ENCODE results near the gene CRYZ. TPM values are rescaled to one million over a fixed set of nuclear protein-coding genes. Genes with fewer than 3 reads are reported as not detected.

CRYZ gene
- total and polyA plus RNA-seq, 2 of the 4 experiments (the other 2 are of a cell fraction) = 40.6 to 43.4 TPM

- DNase-seq = no peak
- Histone ChIP-seq H3K23ac (ENCODE audit: low read depth, low read length) (0 out of 2 replicates have a peak overlapping the region, but pooled peaks have one; percentile 40), H3K27ac (ENCODE audit: insufficient read depth, low read length) (peak overlapping the region; percentile 32; the same call in 1 of the 2 replicates), H2BK15ac (ENCODE audit: low read depth, low read length) (no peak overlapping the region), H2AFZ (replicated peaks; ENCODE audit: low read length, poor library complexity) (no peak overlapping the region), H3K14ac (replicated peaks; ENCODE audit: low read depth, low read length) (no peak overlapping the region), H2AK5ac (ENCODE audit: low read depth, low read length) (no peak overlapping the region), H3K4me2 (ENCODE audit: low read depth, low read length) (peak overlapping the region; percentile 22; the same call in 1 of the 2 replicates), H2BK120ac (ENCODE audit: low read depth, low read length) (peak overlapping the region; percentile 19; the same call in 1 of the 2 replicates), H3K27me3 (ENCODE audit: control insufficient read depth, insufficient read depth, low read length) (no peaks in the 10 kb centered on the region), H3K79me1 (ENCODE audit: low read depth in 1 of 2, low read length in 2 of 2) (peaks cover 0 to 3% of the 10 kb centered on the region in 2 experiments; a peak in 3 of 4 replicates), H3K9me3 (ENCODE audit: control insufficient read depth, insufficient read depth, low read length) (no peaks in the 10 kb centered on the region), H3K18ac (ENCODE audit: low read depth, low read length) (peak overlapping the region; percentile 50; the same call in 1 of the 2 replicates), H3K56ac (ENCODE audit: extremely low read depth, insufficient read depth, low read length) (no peak overlapping the region), H3K4ac (ENCODE audit: low read depth, low read length) (peak overlapping the region; percentile 40; the same call in 1 of the 2 replicates), H4K91ac (ENCODE audit: insufficient read depth, low read depth, low read length) (peak overlapping the region; percentile 54; the same call in 1 of the 2 replicates), H3K4me3 (ENCODE audit: insufficient read depth, low read depth, low read length) (no peak overlapping the region), H2BK20ac (ENCODE audit: low read depth, low read length) (no peak overlapping the region), H3K9me1 (ENCODE audit: insufficient read depth, low read length) (peaks cover 6% of the 10 kb centered on the region), H4K8ac (ENCODE audit: low read depth in 2 of 2, low read length in 2 of 2) (no peak overlapping the region), H2AK9ac (replicated peaks; ENCODE audit: low read depth, low read length, poor library complexity) (no peak overlapping the region), H3K36me3 (ENCODE audit: control insufficient read depth, insufficient read depth, low read length) (peaks cover 8% of the 10 kb centered on the region), H4K20me1 (ENCODE audit: insufficient read depth, low read length) (no peaks in the 10 kb centered on the region), H4K5ac (ENCODE audit: low read depth, low read length) (peak overlapping the region; percentile 39; the same call in 1 of the 2 replicates), H2BK5ac (ENCODE audit: low read depth, low read length, poor library complexity, severe bottlenecking) (no peak overlapping the region), H3K9ac (ENCODE audit: low read depth, low read length) (no peak overlapping the region), H3K4me1 (ENCODE audit: control insufficient read depth, insufficient read depth, low read length) (peaks cover 8% of the 10 kb centered on the region)
- intact Hi-C loops (cut with micrococcal nuclease) (loop anchor here (2.0 kb wide), 1 partner anchor 14 kb away; no protein-coding TSS in a partner anchor), dilution Hi-C loops (cut with HindIII; ENCODE audit: low sequenced_read_pairs, unreplicated experiment) (no loop called here), in situ Hi-C loops (cut with MboI; ENCODE audit: low sequenced_read_pairs) (no loop called here)
- WGBS, 2 experiments (ENCODE audit: extremely low coverage in 2 of 2, insufficient read length in 1 of 2) = no CpG with 5 or more reads among the region's 1 CpG
- no TSS peak for BruUV-seq (replicated peaks)
- ATAC-seq (ENCODE audit: low read depth) = no peak; the same call in 1 of the 2 replicates
- CTCF ChIA-PET = interaction anchor here (1.5 kb wide), 1 partner anchor 24 kb away, joined by 5 read pairs; no protein-coding TSS in a partner anchor
- TF ChIP-seq FOS (IDR thresholded peaks at IDR 0.05; ENCODE audit: low read depth, low read length) (no peak), CEBPB (IDR thresholded peaks at IDR 0.05; ENCODE audit: low read depth, low read length) (no peak), NFE2L2 (IDR thresholded peaks at IDR 0.05; ENCODE audit: low read depth, low read length) (no peak), MXI1 (IDR thresholded peaks at IDR 0.05; ENCODE audit: borderline replicate concordance, low read depth, low read length) (no peak)
- POLR2A ChIA-PET (ENCODE audit: unreplicated experiment) = no interaction called here
Observed at GRCh38 chr1:74715236-74715502, 17.7 kb downstream of the CRYZ start.

Measured in IMR-90 (cell line).